ENCODE data around the gene SYT1.
A peak's percentile ranks its signal among the peaks of the same experiment; 100 is the strongest.
"Not testable (repeated sequence)": the region's sequence is repeated elsewhere in the genome, so short reads cannot be mapped to it uniquely, and the experiment has no call there.

Gene SYT1

GRCh38 chr12:78864403-78864869 is at the start of gene SYT1:
TSS of gene SYT1 (plus strand) at chr12:78864774.
- peak; percentile 95 for DNase-seq

- DNase-seq: peak; percentile 22
Measured at GRCh38 chr12:78818487-78818886, 46.1 kb upstream of the SYT1 start.

- no peak for DNase-seq
Measured at GRCh38 chr12:78820946-78821345, 43.6 kb upstream of the SYT1 start.

- DNase-seq: no peak
Measured at GRCh38 chr12:78824918-78825317, 39.7 kb upstream of the SYT1 start.

GRCh38 chr12:78829690-78830089 is 34.9 kb upstream of the SYT1 start:
- DNase-seq: no peak

GRCh38 chr12:78835493-78835892 is 29.1 kb upstream of the SYT1 start:
- no peak for DNase-seq

GRCh38 chr12:78840518-78841019 is 24.0 kb upstream of the SYT1 start:
- DNase-seq: not testable (repeated sequence)

GRCh38 chr12:78853231-78853630 is 11.3 kb upstream of the SYT1 start:
- DNase-seq: no peak

GRCh38 chr12:78863482-78864402 is 832 bp upstream of the SYT1 start:
- peak; percentile 81 for DNase-seq

GRCh38 chr12:78864870-78865463 is 393 bp downstream of the SYT1 start:
- DNase-seq: peak; percentile 84

- peak; percentile 78 for DNase-seq
Measured at GRCh38 chr12:78865516-78865915, 942 bp downstream of the SYT1 start.

GRCh38 chr12:78866518-78866917 is 1.9 kb downstream of the SYT1 start:
- DNase-seq: no peak

GRCh38 chr12:78870539-78870938 is 6.0 kb downstream of the SYT1 start:
- no peak for DNase-seq

- no peak for DNase-seq
Measured at GRCh38 chr12:78871566-78871965, 7.0 kb downstream of the SYT1 start.

GRCh38 chr12:78878459-78878858 is 13.9 kb downstream of the SYT1 start:
- no peak for DNase-seq

- DNase-seq: no peak
Measured at GRCh38 chr12:78878866-78879265, 14.3 kb downstream of the SYT1 start.

GRCh38 chr12:78880078-78880477 is 15.5 kb downstream of the SYT1 start:
- no peak for DNase-seq

- DNase-seq: no peak
Measured at GRCh38 chr12:78881685-78882084, 17.1 kb downstream of the SYT1 start.

- DNase-seq: no peak
Measured at GRCh38 chr12:78885466-78885865, 20.9 kb downstream of the SYT1 start.

GRCh38 chr12:78886719-78887407 is 22.3 kb downstream of the SYT1 start:
- no peak for DNase-seq

- no peak for DNase-seq
Measured at GRCh38 chr12:78887444-78887843, 22.9 kb downstream of the SYT1 start.

- no peak for DNase-seq
Measured at GRCh38 chr12:78888568-78888967, 24.0 kb downstream of the SYT1 start.

- DNase-seq: no peak
Measured at GRCh38 chr12:78891646-78892353, 27.2 kb downstream of the SYT1 start.
